ENCODE measurements around the gene KLHDC2.
"Not testable (repeated sequence)": the region's sequence is repeated elsewhere in the genome, so short reads cannot be mapped to it uniquely, and the experiment has no call there.

Gene KLHDC2, protein sequence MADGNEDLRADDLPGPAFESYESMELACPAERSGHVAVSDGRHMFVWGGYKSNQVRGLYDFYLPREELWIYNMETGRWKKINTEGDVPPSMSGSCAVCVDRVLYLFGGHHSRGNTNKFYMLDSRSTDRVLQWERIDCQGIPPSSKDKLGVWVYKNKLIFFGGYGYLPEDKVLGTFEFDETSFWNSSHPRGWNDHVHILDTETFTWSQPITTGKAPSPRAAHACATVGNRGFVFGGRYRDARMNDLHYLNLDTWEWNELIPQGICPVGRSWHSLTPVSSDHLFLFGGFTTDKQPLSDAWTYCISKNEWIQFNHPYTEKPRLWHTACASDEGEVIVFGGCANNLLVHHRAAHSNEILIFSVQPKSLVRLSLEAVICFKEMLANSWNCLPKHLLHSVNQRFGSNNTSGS

DNA sequence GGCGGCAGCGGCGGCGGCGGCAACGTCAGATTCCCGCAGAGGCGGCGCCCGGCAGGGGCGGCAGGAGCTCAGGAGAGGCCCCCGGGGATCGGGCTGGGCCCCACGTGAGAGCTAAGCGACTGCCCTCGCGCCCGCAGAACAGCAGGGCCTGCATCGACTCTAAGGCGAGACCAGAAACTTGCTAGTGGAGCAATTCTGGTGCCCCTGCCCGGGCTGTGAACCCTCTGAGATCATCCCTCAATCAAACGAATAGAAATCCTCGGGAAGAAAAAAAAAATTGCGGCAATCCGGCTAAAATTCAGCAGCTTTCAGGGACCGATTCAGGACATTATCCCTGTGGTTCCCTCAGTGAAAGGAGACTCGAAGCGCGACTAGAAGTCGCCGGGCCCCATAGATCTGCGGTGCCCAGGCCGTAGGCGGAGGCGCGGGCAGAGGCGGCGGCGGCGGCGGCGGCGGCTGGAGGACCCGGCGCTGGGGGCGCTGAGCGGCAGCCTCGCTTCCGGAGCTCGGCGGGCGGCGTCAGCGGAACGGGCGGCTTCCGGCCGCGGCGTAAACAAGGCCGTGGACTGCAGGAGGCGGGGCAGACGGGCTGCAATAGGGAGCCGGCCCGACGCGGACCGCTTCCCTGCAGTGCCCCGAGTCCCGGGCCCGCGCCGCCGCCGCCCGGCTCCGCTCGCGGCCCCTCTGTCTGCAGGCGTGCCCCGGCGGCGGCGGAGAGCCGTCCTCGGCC, at the start of gene KLHDC2:
Gene KLHDC2 (plus strand): TSS at position 583 of the 730 bp plus-strand sequence. CDS start 316 bp downstream, outside the sequence.
- peak; percentile 83 for DNase-seq

- DNase-seq = no peak
Observed at GRCh38 chr14:49720744-49721143, 47.2 kb upstream of the KLHDC2 start.

DNA sequence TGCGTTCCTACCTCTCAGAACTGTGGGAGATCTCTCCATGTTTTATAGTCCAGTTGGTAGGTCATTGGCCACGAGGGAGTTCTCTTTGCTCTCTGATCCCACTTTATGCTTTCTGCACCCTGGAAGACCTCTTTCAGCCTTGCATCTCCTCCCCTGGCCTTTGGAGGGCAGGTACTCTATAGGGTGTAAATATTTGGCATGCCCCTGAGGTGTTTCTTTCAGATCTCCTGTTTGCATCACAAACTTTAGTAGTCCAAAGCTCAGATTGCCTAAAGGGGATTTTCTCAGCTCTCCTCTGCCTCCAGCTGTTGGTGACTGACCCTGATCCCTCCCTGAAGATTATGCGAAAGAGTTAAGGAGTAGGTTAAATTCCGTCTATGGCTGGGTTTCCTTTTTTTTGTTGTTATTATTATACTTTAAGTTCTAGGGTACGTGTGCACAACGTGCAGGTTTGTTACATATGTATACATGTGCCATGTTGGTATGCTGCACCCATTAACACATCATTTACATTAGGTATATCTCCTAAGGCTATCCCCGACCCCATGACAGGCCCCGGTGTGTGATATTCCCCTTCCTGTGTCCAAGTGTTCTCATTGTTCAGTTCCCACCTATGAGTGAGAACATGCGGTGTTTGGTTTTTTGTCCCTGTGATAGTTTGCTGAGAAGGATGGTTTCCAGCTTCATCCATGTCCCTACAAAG, 46.1 kb upstream of the KLHDC2 start:
- not testable (repeated sequence) for DNase-seq

DNA sequence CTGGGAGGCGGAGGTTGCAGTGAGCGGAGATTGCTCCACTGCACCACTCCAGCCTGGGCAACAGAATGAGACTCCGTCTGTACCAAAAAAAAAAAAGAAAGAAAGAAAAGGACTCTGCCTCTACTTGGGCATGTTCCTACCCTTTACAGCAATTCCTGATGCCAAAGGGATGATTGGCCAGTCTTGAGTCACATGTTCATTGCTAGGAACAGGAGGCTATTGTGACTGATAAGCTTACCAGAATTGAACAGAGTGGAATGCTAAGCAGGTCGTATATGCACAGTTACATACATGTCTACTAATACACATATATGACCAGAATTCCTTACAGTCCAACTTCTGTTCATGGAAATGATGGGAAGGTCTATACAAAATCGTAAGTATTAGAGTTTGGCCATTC, 40.8 kb upstream of the KLHDC2 start:
- DNase-seq = no peak

- DNase-seq = no peak
Observed at GRCh38 chr14:49732896-49733295, 35.1 kb upstream of the KLHDC2 start.

GRCh38 chr14:49733836-49734235, 34.1 kb upstream of the KLHDC2 start:
- no peak for DNase-seq

DNA sequence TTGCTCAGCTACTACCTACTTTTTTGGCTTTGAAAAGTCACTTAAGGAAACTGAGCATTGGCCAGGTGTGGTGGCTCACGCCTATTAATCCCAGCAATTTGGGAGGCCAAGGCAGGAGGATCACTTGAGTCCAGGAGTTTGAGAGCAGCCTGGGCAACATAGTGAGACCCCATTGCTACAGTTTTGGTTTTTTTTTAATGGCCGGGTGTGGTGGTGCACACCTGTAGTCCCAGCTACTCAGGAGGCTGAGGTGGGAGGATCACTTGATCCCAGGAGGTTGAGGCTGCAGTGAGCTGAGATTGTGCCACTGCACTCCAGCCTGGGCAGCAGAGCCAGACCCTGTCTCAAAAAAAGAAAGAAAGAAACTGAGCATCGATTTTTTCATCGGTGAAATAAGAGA, 32.3 kb upstream of the KLHDC2 start:
- not testable (repeated sequence) for DNase-seq

- no peak for DNase-seq
Observed at GRCh38 chr14:49745191-49745590, 22.8 kb upstream of the KLHDC2 start.

DNA sequence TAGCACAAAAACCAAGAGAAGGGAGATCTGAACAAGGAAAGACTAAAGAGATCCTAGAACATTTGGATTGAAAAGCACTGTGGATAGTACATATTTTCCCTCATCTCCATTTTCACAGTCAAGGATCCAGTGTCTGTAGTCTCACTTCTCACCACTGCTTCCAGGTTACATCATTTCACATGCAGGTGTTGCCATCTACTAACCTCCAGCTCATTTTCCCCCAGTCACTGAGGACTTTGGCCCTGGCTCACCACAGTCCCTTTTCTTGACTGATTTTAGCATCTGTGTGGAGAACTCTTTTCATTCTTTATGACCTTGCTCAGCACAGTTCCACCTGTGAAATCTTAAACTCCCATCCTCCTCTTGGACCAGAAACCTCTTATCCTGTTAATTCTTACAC, 21.5 kb upstream of the KLHDC2 start:
- DNase-seq = not testable (repeated sequence)

DNA sequence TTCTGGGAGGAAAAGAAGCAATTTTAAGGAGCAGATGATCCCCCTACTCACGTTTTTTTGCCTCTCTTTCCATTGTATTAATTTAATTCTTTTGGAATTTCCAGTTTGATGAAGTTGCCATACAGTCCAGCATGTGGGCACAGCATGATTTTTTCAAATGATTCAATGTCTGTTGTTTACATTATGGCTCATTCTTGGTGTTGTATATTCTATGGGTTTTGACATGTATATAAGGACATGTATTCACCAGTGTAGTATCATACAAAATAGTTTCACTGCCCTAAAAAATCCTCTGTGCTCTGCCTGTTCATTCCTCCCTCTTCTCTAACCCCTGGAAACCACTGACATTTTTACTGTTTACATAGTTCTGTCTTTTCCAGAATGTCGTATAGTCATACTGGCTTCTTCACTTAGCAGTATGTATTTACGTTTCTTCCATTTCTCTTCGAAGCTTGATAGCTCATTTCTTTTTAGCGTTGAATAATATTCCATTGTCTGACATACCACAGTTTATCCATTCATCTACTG, 13.3 kb upstream of the KLHDC2 start:
- DNase-seq = no peak

DNA sequence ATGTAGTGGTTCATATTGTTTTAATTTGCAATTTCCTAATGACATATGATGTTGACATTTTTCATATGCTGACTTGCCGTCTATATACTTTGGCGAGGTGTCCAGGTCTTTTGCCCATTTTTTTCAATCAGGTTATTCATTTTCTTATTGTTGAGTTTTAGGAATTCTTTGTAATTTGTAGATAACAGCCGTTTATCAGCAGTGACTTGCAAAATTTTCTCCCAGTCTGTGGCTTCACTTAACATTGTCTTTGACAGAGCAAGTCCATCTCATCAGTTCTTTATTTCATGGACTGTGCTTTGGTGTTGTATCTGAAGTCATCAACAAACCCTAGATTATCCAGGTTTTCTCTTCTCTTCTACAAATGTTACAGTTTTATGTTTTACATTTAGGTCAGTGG, 12.6 kb upstream of the KLHDC2 start:
- no peak for DNase-seq

DNA sequence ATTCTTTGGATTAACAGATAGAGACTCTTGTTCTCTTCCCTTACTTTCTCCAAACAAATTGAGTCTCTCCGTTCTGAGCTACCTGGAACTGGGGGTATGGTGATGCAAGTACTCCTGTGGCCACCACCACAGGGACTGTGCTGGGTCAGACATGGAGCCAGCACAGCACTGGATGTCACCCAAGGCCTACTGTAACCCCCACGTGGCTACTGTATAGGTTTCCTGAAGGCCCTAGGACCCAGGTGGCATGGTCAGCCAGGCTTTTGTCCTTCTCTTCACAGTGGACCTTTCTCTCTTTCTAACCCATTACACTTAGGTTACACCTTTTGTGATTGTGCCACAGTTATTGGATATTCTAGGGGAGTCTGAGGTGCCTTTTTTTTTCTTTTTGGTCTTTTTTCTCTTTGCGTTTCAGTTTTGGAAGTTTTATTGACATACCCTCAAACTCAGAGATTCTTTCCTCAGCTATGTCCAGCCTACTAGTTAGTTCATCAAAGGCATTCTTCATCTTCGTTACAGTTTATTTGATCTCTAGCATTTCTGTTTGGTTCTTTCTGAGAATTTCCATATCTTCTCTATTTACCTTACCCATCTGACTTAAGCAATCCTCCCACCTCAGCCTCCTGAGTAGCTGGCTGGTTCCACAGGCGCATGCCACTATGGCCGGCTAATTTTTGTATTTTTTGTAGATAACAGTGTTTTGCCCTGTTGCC, 6.0 kb upstream of the KLHDC2 start:
- no peak for DNase-seq

- peak; percentile 66 for DNase-seq
Observed at GRCh38 chr14:49766839-49767238, 1.1 kb upstream of the KLHDC2 start.

DNA sequence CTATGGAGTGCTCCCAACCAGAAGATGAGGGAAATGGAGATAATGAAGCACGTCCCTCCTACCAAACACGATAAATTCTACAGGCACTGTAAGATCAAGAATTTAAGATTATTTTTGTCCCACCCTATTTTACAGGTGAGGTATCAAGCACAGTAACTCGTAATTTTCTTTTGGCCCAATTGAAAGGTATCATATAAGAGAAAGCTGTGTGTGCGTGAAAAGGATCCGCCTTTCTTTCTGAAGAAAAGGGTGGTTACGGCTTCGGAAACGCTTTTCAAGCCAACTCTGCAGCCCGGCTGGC, 733 bp upstream of the KLHDC2 start:
- peak; percentile 81 for DNase-seq

- DNase-seq = no peak
Observed at GRCh38 chr14:49768301-49769121, 558 bp downstream of the KLHDC2 start.

DNA sequence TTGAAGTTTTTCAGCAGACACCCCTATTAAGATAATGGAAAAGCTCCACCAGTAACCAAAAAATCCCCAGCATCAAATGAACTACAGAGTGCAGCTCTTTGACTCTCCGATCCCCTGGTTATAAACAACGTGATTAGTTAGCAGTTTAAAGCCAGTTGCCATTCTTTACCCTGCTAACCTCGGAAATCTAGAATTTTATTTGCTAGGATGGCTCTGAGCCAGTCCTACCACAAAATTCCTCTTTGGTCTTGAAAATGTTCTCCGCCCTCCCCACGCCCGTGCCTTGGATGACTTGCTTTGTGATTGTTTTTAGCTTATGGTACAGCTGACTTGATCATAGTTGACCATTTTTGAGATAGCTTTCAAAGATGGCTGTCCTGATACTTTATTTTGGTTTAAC, 1.2 kb downstream of the KLHDC2 start:
- no peak for DNase-seq

GRCh38 chr14:49769581-49770211, 1.7 kb downstream of the KLHDC2 start:
- no peak for DNase-seq

- DNase-seq = no peak
Observed at GRCh38 chr14:49770212-49770817, 2.4 kb downstream of the KLHDC2 start.

DNA sequence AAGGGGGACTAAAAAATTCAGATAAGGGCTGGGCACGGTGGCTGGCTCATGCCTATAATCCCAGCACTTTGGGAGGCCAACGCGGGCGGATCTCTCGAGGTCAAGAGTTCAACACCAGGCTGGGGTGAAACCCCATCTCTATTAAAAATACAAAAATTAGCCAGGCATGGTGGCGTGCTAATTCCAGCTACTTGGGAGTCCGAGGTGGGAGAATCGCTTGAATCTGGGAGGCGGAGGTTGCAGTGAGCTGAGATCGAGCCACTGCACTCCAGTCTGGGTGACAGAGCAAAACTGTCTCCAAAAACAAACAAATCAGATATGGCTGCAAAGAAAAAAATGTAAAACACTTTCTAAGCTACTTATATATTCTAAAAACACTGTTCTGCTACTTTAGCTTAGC, 3.7 kb downstream of the KLHDC2 start:
- DNase-seq = not testable (repeated sequence)

DNA sequence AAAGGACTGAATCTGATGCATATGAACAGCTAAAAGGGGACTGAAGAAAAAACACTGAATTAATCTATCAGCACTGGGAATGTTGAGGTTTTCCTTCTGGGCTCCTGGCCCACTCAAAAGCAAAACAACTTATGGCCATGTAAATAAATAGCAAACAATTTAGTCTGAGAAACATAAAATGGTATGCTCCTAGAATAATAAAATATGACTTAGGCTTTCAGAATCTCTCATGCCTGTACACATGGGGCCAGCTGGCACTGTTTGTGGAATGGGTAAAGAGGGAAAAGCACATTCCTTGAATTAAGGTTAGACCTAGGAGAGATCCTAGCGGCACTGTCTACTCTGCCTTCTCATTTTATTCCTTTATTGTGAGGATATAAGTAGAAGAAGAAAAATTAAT, 6.2 kb downstream of the KLHDC2 start:
- DNase-seq = no peak

DNA sequence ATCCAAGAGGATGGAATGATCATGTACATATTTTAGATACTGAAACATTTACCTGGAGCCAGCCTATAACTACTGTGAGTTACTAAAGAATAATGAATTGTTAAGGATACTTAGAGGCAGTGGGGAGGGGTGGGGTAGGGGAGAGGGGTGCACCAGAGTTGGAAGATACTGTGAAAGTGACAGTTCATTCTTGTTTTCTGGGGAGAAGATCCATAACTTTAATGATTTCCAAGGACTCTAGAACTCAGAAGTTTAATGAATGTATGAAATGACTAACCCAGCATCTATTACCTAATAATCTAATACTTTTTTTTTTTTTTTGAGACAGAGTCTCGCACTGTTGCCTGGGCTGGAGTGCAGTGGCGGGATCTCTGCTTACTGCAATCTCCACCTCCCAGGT, 10.5 kb downstream of the KLHDC2 start:
- DNase-seq = no peak
